ENCODE data around the gene FILIP1L. TPM values are rescaled to one million over a fixed set of nuclear protein-coding genes. Genes with fewer than 3 reads are reported as not detected.

FILIP1L gene
- total RNA-seq, 1 donor from 2014 or later: 19.4 TPM

DNA sequence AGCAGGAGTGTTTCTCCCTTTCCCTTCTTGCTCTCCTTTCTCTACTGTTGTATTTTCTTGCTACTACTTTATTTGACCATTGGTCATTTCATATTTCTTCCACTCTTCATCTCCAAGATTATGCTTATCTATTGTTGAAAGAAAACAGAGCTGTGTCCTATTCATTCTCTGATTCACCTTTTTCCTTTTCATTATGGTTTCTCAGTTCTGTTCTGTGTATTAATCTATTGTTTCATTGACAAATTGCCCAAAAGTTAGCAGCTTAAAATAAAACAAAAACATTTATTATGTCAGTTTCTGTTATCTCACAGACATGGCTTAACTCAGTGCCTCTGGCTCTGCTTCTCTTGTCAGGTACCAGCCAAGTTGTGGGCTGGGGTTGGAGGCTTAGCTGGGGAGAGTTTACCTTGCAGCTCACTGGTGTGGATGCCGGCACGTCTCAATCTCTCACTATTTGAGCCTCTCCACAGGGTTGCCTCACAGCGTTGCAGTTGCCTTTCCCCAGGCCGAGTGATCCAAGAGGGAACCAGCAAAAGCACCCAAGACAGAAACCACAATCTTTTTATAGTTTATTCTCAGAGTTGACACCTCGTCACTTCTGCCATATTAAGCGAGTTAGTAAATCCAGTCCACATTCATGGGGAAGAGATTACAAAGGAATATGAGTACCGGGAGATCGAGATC, 36.9 kb upstream of the FILIP1L start:
- no peak for DNase-seq (ENCODE audit: low spot score, unreplicated experiment)
- Mint-ChIP-seq H3K27ac (peak overlapping the region; percentile 39), H3K4me1 (ENCODE audit: low read depth) (peaks cover 2% of the 10 kb centered on the region), H3K27me3 (no peaks in the 10 kb centered on the region), H3K4me3 (ENCODE audit: low read depth) (no peak overlapping the region), H3K36me3 (ENCODE audit: insufficient read depth) (peaks cover 22% of the 10 kb centered on the region), H3K9me3 (ENCODE audit: low read depth) (peaks cover 9% of the 10 kb centered on the region)
- no peak for TF ChIP-seq CTCF (IDR thresholded peaks at IDR 0.05; ENCODE audit: unreplicated experiment)

GRCh38 chr3:100150473-100150872, 36.2 kb upstream of the FILIP1L start:
- Mint-ChIP-seq H3K9me3 (ENCODE audit: low read depth) (peaks cover 7% of the 10 kb centered on the region), H3K27ac (no peak overlapping the region), H3K36me3 (ENCODE audit: insufficient read depth) (peaks cover 20% of the 10 kb centered on the region), H3K4me3 (ENCODE audit: low read depth) (no peak overlapping the region), H3K4me1 (ENCODE audit: low read depth) (peaks cover 2% of the 10 kb centered on the region), H3K27me3 (no peaks in the 10 kb centered on the region)
- no peak for TF ChIP-seq CTCF (IDR thresholded peaks at IDR 0.05; ENCODE audit: unreplicated experiment)
- DNase-seq (ENCODE audit: low spot score, unreplicated experiment): no peak

GRCh38 chr3:100149713-100150415, 35.6 kb upstream of the FILIP1L start:
- DNase-seq (ENCODE audit: low spot score, unreplicated experiment): no peak
- Mint-ChIP-seq H3K27me3 (no peaks in the 10 kb centered on the region), H3K27ac (no peak overlapping the region), H3K4me3 (ENCODE audit: low read depth) (no peak overlapping the region), H3K4me1 (ENCODE audit: low read depth) (peaks cover 2% of the 10 kb centered on the region), H3K36me3 (ENCODE audit: insufficient read depth) (peaks cover 14% of the 10 kb centered on the region), H3K9me3 (ENCODE audit: low read depth) (peaks cover under 1% of the 10 kb centered on the region)
- no peak for TF ChIP-seq CTCF (IDR thresholded peaks at IDR 0.05; ENCODE audit: unreplicated experiment)

- TF ChIP-seq CTCF (IDR thresholded peaks at IDR 0.05; ENCODE audit: unreplicated experiment): no peak
- peaks cover 2% of the 10 kb centered on the region for H3K4me1 Mint-ChIP-seq (ENCODE audit: low read depth)
- DNase-seq (ENCODE audit: low spot score, unreplicated experiment): no peak
- no peak overlapping the region for H3K4me3 Mint-ChIP-seq (ENCODE audit: low read depth)
- H3K9me3 Mint-ChIP-seq (ENCODE audit: low read depth): no peaks in the 10 kb centered on the region
- peaks cover 14% of the 10 kb centered on the region for H3K36me3 Mint-ChIP-seq (ENCODE audit: insufficient read depth)
- no peaks in the 10 kb centered on the region for H3K27me3 Mint-ChIP-seq
- no peak overlapping the region for H3K27ac Mint-ChIP-seq
Measured at GRCh38 chr3:100149130-100149529, 34.8 kb upstream of the FILIP1L start.

GRCh38 chr3:100144255-100144866, 30.1 kb upstream of the FILIP1L start:
- no peaks in the 10 kb centered on the region for H3K27me3 Mint-ChIP-seq
- TF ChIP-seq CTCF (IDR thresholded peaks at IDR 0.05; ENCODE audit: unreplicated experiment): no peak

More at GRCh38 chr3:100144255-100144866, 30.1 kb upstream of the FILIP1L start:
- H3K27ac Mint-ChIP-seq: no peak overlapping the region
- H3K4me1 Mint-ChIP-seq (ENCODE audit: low read depth): no peaks in the 10 kb centered on the region
- DNase-seq (ENCODE audit: low spot score, unreplicated experiment): no peak
- peaks cover 21% of the 10 kb centered on the region for H3K9me3 Mint-ChIP-seq (ENCODE audit: low read depth)
- H3K36me3 Mint-ChIP-seq (ENCODE audit: insufficient read depth): peaks cover 16% of the 10 kb centered on the region
- no peak overlapping the region for H3K4me3 Mint-ChIP-seq (ENCODE audit: low read depth)

Measured in progenitor cell of endocrine pancreas (in vitro differentiated cells).